GM21390 (cell line): ENCODE measurements around the gene EGR1.

ENCODE experiments used
- ATAC-seq: cut with Tn5 transposase; IDR thresholded peaks from one replicate; pipeline ENCODE4 v1.9.1; 2021; ENCODE audit not compliant: unreplicated experiment

The EGR1 gene

DNA sequence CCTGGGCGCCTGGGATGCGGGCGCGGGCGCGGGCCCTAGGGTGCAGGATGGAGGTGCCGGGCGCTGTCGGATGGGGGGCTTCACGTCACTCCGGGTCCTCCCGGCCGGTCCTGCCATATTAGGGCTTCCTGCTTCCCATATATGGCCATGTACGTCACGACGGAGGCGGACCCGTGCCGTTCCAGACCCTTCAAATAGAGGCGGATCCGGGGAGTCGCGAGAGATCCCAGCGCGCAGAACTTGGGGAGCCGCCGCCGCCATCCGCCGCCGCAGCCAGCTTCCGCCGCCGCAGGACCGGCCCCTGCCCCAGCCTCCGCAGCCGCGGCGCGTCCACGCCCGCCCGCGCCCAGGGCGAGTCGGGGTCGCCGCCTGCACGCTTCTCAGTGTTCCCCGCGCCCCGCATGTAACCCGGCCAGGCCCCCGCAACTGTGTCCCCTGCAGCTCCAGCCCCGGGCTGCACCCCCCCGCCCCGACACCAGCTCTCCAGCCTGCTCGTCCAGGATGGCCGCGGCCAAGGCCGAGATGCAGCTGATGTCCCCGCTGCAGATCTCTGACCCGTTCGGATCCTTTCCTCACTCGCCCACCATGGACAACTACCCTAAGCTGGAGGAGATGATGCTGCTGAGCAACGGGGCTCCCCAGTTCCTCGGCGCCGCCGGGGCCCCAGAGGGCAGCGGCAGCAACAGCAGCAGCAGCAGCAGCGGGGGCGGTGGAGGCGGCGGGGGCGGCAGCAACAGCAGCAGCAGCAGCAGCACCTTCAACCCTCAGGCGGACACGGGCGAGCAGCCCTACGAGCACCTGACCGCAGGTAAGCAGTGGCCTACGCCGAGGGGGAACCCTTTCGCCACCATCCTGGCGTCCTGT, at the start of gene EGR1:
Gene EGR1, plus strand, starts transcription at position 219 of the 864 bp plus-strand sequence. Its CDS starts 283 bp downstream, at position 502.
- ATAC-seq: peak; percentile 48

DNA sequence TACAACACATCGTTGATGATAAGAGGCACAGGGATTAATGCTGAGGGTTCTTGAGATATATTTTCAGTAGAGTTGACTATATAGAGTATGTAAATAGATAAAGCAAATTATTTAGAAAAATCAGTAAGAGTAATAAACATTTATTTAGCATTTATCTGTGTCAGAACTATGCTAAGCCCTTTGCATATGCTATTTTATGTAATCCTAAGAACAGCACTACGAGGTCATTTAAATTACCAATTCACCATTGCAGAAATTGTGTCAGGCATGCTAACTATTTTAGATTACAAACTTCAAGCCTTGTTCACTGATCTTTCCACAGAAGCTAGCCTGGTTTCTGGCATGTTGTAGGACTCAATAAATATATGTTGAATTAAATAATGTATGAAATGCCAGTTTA, 46.8 kb upstream of the EGR1 start:
- ATAC-seq: no peak

DNA sequence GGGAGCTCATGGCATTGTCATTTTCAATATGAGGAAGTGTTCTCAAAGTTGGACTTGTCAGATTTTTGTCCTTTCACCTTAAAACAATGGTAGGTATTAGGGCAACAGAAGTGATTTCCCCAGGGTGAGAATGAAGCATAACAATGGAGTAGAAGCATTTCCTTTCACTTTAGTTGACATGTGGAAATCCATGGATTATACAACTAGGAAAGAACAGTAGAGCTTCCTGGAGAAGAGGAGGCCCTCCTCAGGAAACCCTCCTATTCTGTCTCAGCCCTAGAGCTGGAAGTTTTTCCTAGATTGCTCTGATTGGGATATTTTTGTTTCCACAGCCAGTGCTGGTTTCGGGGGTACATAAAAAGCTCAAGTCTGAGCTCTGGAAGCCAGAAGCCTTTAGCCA, 40.2 kb upstream of the EGR1 start:
- ATAC-seq: no peak

DNA sequence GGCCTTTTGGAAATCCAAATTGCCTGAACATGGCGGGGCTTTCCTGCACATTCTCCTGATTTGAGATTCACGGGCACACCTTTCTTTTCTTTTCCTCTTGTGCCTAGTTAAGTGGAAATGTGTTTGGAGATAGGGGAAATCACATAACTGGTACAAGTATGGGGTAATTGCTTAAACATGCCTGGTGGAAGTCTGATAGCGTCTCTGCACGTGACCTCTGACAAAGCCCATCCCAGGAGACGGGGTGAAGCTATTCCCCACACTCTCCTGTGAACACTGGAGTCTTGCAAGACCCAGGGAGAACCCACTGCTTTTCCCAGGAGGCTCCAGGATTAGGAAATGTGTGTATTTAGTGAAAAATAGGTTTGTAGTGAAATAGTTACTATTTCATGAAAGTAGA, 29.3 kb upstream of the EGR1 start:
- no peak for ATAC-seq

DNA sequence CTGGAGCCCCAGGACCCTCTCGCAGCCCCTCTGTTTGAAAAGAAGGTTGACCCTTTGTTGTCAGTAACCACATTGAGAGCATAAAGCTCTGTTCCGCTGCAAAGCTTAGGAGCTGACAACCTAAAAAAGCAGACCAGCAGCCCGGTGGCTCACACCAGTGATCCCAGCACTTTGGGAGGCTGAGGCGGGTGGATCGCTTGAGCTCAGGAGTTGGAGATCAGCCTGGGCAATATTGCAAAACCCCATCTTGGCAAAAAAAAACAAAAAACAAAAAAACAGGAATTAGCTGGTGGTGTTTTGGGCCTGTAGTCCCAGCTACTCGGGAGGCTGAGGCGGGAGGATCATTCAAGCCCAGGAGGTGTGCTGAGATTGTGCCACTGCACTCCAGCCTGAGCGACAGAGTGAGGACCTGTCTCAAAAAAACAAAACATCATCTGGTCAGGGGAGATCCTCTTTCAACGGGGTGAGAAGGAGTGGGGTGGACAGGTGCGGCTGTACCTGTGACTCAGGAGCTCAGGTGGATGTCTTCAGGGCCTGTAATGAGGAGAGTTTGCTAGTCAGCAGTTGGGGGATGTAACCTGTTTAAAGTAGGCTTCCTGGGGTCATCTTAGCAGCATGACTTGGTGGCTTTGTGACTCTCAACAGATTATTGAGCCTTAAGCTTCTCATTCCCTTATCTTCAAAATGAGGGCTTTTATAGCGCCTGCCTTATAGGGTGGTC, 27.1 kb upstream of the EGR1 start:
- ATAC-seq: no peak

DNA sequence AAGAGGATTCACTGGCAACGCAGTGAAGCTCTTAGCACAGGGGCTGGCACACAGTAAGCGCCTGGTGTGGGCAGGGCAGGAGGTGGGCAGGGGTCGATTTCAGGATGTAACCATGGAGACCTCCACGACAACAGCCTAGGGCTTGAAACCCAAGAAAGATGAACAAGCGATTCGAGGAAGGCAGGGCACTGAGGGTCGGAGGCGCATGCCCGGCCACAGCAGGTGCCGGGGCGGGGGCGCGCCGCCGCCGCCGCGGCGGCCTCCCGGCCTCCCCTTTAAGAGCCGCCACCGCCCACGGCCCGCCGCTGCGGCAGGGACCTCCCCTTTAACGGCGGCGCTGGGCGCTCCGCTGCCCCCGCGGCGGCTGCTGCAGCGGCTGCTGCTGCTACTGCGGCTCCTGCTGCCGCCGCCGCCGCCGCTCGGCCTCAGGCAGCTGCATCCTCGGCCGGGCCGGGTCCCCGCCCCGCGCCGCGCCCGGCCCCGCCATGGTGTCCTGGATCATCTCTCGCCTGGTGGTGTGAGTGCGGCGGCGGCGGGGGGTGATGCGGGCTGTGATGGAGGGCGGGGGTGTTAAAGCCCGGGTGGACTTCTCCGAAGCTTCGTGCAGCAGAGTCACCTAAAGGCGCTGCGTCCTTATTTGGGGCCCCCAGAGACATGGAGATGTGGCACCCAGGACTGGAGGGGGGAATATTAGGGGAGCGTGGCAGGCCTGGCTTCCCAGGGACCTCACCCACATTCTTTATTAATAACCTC, 26.4 kb upstream of the EGR1 start, which contains the start of gene REEP2:
Gene REEP2, plus strand, starts transcription at position 334 of the 753 bp plus-strand sequence. Its CDS starts 152 bp downstream, at position 486.
- peak; percentile 75 for ATAC-seq

DNA sequence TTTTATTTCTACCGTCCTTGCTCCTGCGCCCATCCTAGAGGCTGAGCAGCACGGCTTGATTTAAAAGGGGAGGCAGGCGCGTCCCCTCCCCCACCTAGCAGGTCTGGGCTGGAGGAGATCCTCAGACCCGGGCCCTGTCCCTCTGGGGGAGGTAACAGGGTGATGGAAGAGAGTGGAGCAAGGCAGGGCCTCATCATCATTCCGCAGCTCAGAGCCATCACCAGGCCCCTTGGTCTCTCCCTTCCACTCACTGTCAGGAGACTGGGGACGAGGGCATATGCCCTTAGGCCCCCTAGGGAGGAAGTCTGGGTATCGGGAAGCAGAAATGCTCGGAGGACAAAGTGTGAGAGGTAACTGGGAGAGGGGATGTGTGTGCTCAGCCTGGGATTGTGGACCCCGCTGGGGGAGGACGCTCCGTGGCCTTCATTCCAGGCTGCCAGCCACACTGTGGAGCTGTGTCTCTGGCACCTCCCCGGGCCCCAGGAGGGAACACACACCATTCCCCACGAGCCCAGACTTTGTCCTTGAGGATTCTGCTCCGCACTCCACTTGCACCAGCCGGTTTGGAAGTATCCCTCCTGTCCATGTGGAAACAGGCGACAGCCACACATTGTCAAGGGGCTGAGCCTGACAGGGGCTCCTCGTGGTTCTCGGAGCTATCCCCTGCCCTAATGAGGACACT, 25.7 kb upstream of the EGR1 start:
- no peak for ATAC-seq

DNA sequence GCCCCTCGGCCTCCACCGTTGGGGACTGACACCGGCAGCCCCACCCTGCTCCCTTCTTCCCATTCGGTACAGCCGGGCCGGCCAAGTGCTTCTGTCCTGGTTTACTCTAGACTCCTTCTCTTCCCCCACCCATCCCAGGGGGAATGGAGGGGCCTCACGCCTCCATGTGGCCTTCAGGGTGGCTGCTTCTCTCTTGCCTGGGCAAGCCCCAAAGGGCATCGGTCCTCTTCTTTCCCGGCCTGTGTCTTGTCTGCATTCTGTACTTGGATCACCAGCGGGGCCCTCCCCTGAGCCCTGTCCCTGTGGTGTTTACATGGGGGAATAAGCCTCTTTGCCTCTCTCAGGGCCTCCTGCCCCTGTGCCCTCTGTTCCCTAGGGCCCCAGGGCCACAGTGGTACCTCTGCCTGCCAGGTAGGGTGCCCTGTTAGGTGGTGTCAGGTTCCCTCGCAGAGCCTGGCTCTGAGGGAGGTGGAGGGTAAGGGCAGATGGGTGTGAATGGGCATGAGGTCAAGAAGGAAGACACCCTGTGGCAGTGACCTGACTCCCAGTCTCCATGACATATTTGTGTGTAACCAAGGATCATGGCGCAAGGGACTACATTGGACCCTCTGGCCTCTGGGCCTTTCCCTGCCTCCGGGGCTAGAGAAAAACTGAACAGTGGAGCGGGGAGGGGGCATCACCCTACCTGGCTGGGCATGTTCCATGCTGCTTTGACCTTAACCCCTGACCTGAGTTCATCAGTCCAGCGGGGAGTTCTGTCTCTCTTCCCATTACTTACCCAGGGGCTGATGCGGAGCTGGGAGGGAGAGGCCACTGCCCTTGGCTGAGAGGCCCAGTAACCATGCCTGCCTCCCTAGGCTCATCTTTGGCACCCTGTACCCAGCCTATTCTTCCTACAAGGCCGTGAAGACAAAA, 24.9 kb upstream of the EGR1 start:
- ATAC-seq: no peak

DNA sequence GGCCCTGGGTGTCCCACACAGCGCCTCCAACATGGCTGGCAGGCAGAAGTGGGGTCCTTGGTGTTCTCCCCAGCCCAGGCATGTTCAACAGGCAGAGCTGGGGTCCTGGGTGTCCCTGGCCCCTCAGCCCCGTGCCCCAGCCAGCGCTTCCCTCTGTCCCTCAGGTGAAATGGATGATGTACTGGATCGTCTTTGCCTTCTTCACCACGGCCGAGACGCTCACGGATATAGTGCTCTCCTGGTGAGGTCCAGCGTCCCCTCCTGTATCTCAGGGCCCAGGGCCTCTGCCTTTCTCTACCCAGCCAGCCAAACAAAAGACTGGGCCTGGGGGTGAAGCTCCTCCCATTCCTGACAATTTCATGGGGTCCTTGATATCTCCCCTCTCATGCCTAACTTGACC, 24.1 kb upstream of the EGR1 start:
- no peak for ATAC-seq

DNA sequence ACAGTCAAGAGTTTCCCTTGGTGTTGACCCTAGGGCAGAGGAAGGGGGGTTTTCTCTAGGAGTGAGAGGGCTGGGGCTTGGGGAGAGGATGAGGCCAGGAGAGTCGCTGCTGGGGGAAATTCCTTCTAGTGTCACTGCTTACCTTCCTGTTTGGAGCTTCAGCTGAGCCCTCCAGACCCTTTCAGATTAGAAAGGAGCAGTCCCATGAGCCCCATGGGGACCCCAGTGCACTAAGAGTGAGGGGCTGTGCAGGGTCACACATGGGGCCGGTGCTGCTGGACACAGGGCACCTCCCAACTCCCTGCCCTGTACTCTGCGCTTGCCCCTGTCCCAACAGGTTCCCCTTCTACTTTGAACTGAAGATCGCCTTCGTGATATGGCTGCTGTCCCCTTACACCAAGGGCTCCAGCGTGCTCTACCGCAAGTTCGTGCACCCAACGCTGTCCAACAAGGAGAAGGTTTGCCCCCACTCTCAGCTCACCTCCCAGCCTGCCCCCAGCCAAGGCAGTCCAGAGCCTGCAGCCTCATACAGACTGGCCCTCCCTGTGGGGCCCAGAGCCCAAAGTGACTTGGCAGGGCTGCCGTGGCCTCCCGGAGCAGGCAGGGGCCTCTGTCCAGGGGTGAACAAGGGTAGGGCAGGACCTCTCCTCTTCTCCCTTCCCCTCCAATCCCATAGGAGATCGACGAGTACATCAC, 21.1 kb upstream of the EGR1 start:
- ATAC-seq: no peak

DNA sequence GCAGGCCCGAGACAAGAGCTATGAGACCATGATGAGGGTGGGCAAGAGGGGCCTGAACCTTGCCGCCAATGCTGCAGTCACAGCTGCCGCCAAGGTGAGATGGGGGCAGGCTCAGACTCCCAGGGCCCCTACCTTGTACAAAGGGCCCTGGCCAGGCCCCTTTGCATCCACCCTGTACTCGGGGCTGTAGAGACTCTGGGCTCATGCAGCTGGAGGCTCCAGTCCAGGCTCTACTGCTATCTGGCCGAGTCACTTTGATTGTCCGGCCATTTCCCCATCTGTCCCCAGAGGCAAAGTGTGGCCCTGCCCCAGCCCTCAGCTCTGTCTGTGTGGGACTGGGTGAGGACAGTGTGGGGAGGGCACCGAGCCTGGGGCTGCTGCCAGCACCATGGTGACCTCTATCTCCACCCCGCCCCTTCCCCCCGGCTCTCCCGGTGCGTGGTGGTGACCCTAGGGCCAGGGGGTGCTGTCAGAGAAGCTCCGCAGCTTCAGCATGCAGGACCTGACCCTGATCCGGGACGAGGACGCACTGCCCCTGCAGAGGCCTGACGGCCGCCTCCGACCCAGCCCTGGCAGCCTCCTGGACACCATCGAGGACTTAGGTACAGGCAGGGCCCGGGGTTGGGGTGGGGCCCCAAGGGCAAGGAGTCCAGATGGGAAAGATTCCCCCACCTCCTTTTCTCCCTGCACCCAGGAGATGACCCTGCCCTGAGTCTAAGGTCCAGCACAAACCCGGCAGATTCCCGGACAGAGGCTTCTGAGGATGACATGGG, 20.3 kb upstream of the EGR1 start:
- ATAC-seq: no peak

DNA sequence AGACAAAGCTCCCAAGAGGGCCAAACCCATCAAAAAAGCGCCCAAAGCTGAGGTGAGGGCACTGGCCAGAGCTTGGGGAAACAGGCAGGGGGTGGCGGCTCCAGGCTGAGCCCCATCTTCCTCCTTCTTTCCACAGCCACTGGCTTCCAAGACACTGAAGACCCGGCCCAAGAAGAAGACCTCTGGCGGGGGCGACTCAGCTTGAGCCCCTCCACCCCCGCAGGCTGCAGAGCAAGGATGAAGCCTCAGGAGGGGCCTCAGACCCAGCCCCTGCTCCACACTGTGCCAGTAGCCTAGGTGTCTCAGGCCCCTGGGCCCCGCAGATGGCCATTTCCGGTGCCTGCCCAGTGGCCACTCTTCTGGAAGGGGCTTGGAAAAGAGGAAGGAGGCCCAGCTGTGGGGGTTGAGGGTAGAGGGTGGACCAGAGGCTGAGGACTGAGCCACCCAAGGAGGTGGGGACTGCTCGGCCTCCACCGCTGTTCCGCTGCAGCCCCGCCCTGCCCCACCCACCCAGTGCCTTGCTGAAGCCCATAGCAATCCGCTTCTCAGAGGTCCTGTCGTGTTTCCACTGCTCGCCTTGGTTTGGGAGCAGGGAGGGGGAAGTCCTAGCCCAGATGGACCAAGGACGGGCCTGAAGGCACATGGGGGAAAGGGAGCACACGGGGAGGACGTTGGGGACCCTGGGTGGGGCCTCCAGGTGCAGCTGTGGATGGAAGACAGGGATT, 19.6 kb upstream of the EGR1 start:
- ATAC-seq: no peak

DNA sequence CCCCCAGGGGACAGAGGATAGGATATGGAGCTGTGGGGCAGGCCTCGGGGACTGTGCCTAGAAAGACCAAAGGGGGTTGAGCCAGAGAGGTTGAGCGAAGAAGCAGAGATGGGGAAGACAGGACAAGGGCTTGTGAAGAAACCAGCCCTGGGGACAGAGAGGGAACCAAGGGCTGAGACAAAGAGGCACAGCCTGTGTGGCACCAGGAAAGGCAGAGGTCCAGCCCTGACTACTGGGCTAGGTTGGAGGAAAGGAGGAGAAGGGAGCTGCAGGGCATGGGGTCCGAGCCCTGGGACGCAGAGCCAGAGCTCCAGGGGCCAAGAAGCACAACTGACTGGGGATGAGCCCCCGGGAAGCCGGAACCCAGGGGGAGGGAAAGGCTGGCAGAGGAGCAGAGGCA, 17.2 kb upstream of the EGR1 start:
- no peak for ATAC-seq

DNA sequence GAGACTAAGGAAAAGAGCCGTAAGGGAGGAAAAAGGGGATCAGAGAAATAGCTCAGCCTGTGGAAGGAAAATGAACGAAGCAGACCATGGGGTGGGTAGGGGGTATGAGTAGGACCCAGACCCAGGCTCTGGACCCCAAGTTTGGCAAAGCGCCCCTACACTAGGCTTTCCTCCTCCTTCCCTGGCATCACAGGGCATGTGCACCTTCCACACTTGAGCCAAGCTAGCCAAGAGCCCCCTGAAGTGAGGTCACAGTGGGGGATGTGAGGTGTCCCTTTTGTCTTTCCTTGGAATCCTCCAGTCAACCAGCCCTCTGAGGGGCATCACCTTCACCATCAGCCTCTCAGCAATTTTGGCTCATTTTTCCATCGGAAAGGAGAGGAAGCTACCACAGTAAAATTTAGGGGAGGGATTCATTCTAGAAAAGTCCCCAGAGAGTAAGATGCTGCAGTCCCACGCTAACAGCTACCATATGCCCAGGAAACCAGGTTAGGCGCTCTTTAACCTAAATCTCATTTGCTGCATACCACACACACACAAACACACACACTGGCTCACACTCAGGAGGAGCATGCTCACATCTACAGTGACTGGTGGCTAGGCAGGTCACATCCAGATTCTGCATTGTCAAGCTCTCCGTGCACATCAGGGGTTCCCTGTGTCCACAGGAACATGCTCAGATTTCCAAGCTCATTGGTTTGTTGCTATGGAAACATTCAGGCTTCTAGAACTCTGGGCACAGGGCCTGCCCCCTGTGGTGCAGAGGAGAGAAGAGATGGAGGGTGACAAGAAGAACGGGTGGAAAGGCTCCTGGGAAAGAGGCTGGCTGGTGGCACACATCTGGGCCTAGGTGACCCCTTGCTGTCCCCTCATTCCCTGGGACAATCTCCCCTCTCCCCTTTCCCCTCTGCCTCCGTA, 16.5 kb upstream of the EGR1 start:
- no peak for ATAC-seq

DNA sequence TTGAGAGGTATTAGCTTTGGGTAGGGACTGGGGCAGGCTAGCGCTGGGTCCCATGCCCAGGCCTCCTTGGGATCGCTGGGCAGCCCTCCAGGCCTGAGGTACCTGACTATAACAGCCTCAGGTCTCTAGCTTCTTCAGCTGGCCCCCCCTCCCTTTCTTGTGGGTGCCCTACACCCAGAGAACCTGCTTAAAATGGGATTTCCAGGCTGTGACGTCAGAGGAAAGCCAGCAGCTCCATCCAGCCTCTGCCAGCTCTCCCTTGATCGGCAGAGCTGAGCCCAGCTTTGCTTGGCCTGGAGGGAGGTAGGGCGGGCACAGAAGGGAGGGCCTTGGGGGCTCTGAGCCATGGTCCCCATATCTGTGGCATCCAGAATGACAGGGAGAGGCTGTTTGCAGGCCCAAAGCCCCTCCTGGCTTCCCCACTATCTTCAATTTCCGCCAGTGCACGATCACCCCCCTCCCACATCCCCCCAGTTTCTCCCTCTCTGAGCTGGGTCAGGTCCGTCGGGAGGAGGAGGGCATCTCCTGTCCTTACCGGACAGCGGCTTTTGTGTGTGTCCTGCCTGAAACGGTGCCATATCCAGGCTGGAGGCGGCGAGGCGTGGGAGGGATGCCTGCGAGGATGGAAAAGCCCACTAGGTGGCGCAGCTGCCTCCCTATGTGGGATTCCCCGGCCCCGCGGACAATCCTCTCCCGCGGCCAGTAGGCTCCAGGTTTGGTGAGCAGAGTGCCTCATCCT, 15.6 kb upstream of the EGR1 start:
- peak; percentile 70 for ATAC-seq

DNA sequence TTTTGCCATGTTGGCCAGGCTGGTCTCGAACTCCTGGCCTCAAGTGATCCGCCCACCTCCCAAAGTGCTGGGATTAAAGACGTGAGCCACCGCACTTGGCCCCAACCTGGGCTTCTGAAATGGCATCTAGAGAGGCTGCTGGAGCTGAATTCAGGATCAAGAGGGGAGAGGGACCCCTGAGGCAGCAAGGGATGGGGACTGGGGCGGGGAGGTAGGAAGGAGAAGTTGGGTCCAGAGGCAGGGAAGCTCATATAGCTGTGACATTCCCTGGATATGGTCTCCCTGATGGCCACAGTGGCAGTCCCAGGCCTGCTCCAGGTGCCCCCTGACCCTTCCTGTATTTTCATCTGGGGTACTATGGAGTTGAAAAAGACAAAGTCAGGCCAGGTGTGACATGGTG, 14.3 kb upstream of the EGR1 start:
- no peak for ATAC-seq
